Esophagus mucosa (tissue), 1 donor: Measurements from ENCODE around the gene DLAT. TPM values are rescaled to one million over a fixed set of nuclear protein-coding genes. Genes with fewer than 3 reads are reported as not detected.

ENCODE experiments used
- ATAC-seq: fragments of 200-7000 bp; cut with Tn5 transposase; one replicate; pipeline ENCODE4 v1.9.1; 2020
- total RNA-seq: library from RNA; stranded (reverse); gene quantifications from one replicate; pipeline ENCODE4 v1.2.4, GENCODE V29; 2023
- donor health status: DM: yes; HTN: yes; CAD: no.

DLAT gene
- 37.1 TPM for total RNA-seq

DNA sequence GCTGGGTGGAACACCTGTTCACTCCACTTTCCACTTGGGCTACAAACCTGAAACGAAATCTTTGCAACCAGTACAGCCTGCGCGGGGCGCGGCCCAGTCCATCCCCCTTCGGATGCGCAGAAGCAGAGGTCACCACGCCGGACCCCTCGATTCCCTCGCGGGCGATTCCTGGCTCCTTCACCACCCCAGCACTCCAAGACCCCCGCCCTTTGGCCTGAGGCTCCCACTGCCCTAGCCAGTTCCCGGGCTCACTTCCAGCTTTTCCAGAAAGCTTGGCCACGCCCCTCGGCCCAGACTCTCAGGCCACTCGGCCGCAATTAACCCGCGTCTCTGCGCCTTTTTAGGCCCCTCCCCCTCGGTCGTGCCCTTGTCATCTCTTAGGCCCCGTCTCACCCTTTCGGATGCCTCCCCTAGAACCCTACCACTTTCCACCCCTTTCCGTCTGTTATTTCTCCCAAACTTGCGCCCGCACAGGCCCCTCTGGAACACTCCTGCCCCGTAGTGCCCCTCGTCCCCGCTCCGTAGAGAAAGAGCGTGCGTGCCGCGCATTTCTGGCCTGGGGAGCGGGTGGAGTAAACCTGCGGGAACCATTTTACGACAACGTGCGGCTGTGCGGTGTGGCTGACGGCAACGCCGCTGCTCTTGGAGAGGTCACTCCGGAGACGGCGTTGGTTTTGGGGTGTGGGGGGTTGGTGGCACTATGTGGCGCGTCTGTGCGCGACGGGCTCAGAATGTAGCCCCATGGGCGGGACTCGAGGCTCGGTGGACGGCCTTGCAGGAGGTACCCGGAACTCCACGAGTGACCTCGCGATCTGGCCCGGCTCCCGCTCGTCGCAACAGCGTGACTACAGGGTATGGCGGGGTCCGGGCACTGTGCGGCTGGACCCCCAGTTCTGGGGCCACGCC is at the start of gene DLAT:
DLAT (plus strand) TSS at position 636 of the 906 bp plus-strand sequence; CDS start at position 701, 65 bp downstream.
- ATAC-seq, result peak; percentile 97

GRCh38 chr11:111976119-111976766 is 49.0 kb upstream of the DLAT start:
- ATAC-seq, result no peak

DNA sequence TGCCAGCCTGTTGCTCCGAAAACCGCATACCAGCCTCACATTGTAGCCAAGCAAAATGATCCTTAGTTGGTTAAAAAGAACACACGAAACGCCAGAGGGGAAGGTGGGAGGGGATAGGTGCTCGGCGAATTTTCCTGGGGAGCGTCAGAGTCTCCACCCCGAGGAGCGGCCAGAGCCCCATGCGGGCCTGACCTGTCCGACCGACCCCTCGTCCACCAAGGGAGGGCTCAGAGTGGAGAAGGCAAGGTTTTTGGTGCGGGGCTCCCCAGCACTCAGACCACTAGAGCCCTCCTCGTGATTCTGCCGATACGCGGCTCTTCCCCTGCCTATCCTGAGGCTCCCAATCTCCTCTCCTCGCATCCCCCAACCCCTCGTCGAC is 48.5 kb upstream of the DLAT start:
- ATAC-seq, result peak; percentile 52

DNA sequence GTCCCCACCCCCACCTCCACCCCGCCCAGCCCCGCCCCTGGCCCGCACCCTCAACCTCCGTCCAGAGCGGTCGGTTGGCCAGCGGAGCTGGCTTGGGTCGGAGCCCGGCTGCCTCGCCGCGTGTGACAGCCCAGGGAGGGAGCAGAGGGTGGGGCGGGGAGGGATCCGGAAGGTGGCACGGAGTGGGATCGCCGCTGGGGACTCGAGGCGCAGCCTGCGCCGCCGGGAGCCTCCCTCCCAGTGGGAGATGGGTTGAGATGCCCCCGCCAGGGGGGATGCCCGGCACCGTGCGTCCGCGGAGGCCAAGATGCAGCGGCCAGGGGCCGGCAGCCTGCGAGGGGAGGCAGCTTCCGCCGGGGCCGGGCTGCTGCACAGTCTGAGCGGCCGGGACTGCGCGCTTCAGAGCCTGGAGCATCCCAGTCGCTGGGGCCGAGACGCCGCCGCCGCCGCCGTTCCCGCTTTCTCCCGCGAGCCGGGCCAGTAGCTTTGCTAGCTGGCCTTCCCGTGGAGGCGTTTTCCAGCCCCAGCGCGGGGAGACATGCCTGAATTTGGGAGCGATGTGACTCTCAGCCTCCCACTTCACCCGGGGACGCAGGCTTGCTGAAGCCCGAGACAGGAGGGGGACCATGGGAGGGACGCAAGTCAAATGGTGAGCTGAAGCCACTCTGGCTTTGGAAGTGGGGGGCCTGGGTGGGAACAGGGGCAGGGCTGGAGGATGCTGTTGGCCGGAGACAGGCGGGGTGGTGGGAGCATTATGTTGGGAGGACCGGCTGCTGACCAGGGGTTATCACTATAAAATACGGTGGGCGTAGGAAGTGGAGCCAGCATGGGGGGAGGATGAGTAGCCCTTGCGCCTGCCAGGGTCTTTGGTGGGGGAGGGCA is 47.8 kb upstream of the DLAT start:
- ATAC-seq, result peak; percentile 60

GRCh38 chr11:111978028-111978771 is 47.0 kb upstream of the DLAT start:
- peak; percentile 49 for ATAC-seq

GRCh38 chr11:111980062-111980461 is 45.1 kb upstream of the DLAT start:
- no peak for ATAC-seq

DNA sequence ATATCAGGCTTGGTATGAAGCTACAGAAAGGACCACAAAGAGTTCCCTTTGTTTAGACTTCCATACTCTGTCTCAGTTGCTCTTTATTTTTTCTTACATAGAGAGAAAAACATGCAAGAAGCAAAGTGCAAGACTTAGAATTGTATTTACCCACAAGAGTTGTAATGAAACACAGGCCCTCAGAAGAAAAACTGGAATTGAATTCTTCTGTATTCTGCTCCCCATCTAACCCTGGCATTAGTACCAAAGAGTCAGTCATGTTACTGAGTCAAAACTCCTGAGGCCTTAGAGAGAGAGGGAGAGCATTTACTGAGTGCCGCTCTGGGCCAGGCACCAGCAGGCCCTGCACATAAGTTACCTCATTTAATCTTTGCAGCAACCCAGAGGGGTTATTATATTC is 43.9 kb upstream of the DLAT start:
- ATAC-seq, result no peak

- peak; percentile 81 for ATAC-seq
Measured at GRCh38 chr11:111982019-111982464, 43.2 kb upstream of the DLAT start.

DNA sequence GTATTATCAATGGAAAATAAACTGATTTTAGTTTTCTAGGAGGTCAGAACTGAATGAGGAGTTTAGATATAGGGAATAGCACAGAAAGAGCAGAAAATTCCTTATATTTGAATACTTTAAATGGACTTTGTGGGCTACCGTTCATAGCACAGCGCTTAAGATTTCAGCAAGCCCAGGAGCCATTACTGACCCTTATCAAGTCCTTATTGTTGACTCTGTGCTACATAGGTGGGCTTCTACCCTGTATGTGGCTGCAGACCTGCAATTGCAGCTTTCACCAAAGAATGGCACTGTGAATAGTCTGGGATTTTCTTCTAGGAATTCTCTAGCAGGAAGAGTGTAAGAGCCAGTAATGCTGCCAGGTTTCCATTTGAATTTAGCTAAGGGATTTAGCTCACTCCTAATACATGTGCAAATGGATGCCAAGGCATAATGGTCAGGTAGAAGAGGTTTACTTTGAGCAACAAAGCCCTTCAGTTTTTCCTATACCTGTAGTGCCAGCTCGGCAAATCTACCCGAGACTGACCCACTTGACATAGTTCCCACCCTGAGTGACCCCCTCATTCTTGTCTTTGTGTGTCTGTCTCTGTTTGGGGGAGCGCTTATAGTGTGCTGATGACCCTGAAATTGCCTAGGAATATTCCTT is 42.5 kb upstream of the DLAT start:
- ATAC-seq, result no peak

DNA sequence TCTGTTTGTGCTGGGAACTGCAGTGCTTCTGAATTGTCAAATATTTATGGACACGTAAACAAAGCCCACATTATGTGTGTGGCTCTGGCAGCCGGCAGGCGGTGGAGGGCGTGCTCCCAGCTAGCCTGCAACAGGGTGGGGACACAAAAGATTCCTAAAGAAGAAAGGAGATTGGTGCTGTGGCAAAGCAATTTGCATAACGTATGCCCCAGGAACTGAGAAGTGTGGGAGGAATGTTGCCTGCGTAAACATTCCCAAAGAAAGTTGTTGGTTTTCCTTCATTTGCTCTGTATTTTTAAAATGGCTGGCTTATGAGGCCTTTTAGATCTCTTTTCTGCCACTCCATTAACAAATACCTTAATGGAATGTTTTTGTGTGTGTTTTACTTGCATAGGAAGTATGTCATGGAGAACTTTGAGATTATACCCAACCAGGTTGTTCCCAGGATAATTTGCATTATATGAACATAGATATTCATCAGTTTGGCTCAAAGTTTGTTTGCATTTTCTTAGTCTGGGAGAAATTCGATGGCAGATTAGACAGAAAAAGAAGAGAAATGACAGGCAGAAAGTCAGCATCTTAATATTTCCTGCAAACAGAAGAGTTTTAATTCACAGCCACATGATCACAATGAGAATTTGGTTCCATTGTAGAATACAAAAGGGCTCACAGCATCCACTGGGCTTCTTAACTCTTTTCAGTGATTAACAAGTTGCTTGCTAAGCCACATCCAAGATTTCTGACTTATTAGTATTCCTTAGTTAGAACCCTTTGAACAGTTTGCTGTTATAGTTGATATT is 41.8 kb upstream of the DLAT start:
- no peak for ATAC-seq

GRCh38 chr11:111986589-111986988 is 38.6 kb upstream of the DLAT start:
- ATAC-seq, result no peak

DNA sequence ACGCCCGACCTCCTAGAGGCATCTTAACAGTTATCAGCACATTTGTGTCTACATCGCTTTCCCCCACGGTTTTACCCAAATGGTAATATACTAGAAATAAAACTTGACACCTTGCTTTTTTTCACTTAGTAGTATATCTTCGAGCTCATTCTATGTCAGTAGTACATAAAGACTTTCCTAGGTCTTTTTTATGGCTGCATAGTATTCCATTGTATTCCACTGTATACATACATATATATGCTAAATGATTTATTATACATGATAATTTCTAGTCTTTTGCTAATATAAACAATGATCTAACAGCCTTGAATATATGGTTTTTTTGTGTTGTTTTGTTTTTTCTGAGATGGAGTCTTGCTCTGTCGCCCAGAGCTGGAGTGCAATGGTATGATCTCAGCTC is 34.8 kb upstream of the DLAT start:
- ATAC-seq, result no peak

- no peak for ATAC-seq
Measured at GRCh38 chr11:111992206-111992855, 32.9 kb upstream of the DLAT start.

- no peak for ATAC-seq
Measured at GRCh38 chr11:111996129-111996528, 29.1 kb upstream of the DLAT start.

DNA sequence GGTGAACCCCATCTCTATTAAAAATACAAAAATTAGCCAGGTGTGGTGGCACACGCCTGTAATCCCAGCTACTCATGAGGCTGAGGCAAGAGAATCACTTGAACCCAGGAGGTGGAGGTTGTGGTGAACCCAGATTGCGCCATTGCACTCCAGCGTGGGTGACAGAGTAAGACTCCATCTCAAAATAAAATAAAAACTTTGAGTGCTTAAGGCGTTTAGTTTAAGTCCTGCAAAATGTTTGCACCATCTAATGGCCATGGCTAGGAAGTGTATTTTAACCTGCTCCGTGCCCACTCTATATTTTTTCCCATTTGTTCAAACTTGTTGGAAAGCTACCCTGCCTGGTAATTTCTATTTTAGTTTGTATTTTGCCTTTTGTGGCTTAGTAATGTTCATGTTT is 28.5 kb upstream of the DLAT start:
- peak; percentile 55 for ATAC-seq

GRCh38 chr11:111999111-111999510 is 26.1 kb upstream of the DLAT start:
- no peak for ATAC-seq

- no peak for ATAC-seq
Measured at GRCh38 chr11:112000703-112001102, 24.5 kb upstream of the DLAT start.

- ATAC-seq, result no peak
Measured at GRCh38 chr11:112002491-112003216, 22.6 kb upstream of the DLAT start.

DNA sequence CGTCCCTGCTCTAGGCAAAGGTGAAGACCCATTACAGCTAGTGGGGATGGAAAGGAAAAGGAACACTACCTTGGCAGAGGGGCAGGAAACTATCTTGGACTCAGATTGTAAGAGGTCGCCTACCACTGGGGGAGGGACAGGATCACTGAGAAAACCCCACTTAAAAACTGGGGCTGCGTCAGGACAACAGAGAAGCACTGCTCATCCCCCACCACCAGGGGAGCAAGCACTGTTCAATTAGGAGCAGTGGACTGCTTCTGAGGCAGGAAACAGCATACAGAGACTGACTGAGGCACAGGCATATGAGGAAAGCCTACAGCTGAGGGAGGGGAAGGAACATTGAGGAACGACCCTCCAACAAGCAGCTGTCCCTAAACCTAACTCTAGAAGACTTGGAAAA is 20.8 kb upstream of the DLAT start:
- ATAC-seq, result peak; percentile 48
